ENCODE data around the gene TBC1D2.

- TF ChIP-seq CTCF (IDR thresholded peaks at IDR 0.05): no peak
- TF ChIP-seq POLR2A (IDR thresholded peaks at IDR 0.05): no peak
- TF ChIP-seq POLR2AphosphoS5 (IDR thresholded peaks at IDR 0.05): no peak
Observed at GRCh38 chr9:98168153-98168780, 87.2 kb downstream of the TBC1D2 start.
